Thyroid gland (tissue), 4 donors: ENCODE results near the gene MRPS26. TPM values are rescaled to one million over a fixed set of nuclear protein-coding genes. Genes with fewer than 3 reads are reported as not detected.
A peak's percentile ranks its signal among the peaks of the same experiment; 100 is the strongest.

Source experiments
- DNase-seq, 2 donors: peaks; one replicate each; pipeline ENCODE4 v3.0.0-alpha.2; 2019
- H3K27ac ChIP-seq, 3 donors: fragments of 200-600 bp; sonication (generic); 1 replicate in 2 of 3; 2 replicates in 1 of 3; pipeline ENCODE4 v1.5.1; 2016 to 2019; ENCODE audit warnings: mild to moderate bottlenecking in 1 of 3, moderate library complexity in 1 of 3
- H3K27me3 ChIP-seq: fragments of 200-600 bp; sonication (generic); one replicate; pipeline ENCODE4 v1.5.1; 2019
- H3K36me3 ChIP-seq, 2 donors: fragments of 200-600 bp; sonication (generic); one replicate each; pipeline ENCODE4 v1.5.1; 2016 to 2019
- H3K4me1 ChIP-seq, 2 donors: fragments of 200-600 bp; sonication (generic); one replicate each; pipeline ENCODE4 v1.5.1; 2017 to 2019
- H3K4me3 ChIP-seq, 3 donors: fragments of 200-600 bp; sonication (generic); replicated peaks in 1 of 3; 1 replicate in 2 of 3; 2 replicates in 1 of 3; pipeline ENCODE4 v1.5.1; 2016; ENCODE audit warnings: mild to moderate bottlenecking in 1 of 3
- H3K9me3 ChIP-seq: fragments of 200-600 bp; sonication (generic); one replicate; pipeline ENCODE4 v1.5.1; 2017
- POLR2A ChIP-seq, 2 donors: fragments of 450-650 bp; IDR thresholded peaks; one replicate each; pipeline ENCODE4 v1.6.1; 2017; ENCODE audit warnings: antibody characterized with exemption in 2 of 2, mild to moderate bottlenecking in 2 of 2, moderate library complexity in 1 of 2
- WGBS, 2 donors: methylation state at CpG; one replicate each; pipeline ENCODE4 v1.1.5; 2017; 5-methylcytosine and 5-hydroxymethylcytosine counted together
- intact Hi-C: fragments of 100-400 bp; cut with DNase I; formaldehyde crosslinking; loops from one replicate; pipeline ENCODE4 v1.15.1; 2023
- total RNA-seq, 4 donors: library from RNA; depleted of rRNA; stranded (reverse); fragments of >200 nt; gene quantifications; one replicate each; pipeline ENCODE4 v1.2.3, GENCODE V29; 2016
- TF ChIP-seq, protein P1 (sequence below), 6 experiments: fragments of 200-600 bp in 3 of 6; fragments of 450-650 bp in 3 of 6; sonication (generic) in 3 of 6; IDR thresholded peaks; one replicate each; pipeline ENCODE4 v1.5.1; 2016 to 2019; ENCODE audit warnings: antibody characterized with exemption in 6 of 6, mild to moderate bottlenecking in 2 of 6, inconsistent platforms in 1 of 6, moderate library complexity in 1 of 6

MRPS26 gene
- total RNA-seq, 4 donors from 2014 or later = 56.3 to 148 (median 86.4) TPM

DNA sequence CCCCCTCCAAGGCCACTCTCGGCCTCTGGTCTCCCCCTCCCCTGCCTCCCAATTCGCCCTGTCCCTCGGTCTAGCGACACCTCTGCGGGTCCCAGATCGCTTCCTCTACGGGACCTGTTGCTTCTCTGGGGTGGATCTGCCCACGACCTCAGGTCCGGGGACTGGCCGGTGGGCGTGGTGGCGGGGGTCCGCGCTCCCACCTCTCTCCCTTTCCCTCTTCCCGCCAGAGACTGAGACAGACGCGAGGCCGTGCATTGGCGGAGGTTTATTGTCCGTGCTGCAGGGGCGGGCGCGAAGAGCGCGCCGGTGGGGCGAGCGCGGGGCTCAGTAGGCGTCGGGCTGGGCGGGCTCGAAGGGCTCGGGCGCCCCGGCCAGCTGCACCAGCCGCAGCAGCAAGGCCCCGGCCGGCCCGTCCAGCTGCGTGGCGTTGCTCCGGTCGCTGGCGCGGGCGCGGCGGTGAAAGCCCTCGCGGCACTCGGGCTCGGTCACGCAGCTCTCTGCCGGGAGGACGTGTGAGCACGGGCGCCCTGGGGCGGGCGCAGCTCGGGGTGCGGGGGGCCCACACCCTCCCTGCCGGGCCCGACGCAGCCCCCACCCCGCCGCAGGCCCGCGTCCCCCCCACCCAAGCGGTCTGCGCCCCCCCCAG, 36.6 kb downstream of the MRPS26 start:
- Histone ChIP-seq H3K27ac (no peak overlapping the region), H3K4me1 (peaks cover 3 to 13% of the 10 kb centered on the region in 2 donors), H3K36me3 (no peaks in the 10 kb centered on the region), H3K27me3 (peaks cover 7% of the 10 kb centered on the region), H3K4me3 (peak overlapping the region in 1 of 3 donors; percentile 15), H3K9me3 (no peaks in the 10 kb centered on the region)
- intact Hi-C loops = no loop called here
- DNase-seq = no peak
- no peak for TF ChIP-seq POLR2A (IDR thresholded peaks at IDR 0.05)
- TF ChIP-seq, protein P1, sequence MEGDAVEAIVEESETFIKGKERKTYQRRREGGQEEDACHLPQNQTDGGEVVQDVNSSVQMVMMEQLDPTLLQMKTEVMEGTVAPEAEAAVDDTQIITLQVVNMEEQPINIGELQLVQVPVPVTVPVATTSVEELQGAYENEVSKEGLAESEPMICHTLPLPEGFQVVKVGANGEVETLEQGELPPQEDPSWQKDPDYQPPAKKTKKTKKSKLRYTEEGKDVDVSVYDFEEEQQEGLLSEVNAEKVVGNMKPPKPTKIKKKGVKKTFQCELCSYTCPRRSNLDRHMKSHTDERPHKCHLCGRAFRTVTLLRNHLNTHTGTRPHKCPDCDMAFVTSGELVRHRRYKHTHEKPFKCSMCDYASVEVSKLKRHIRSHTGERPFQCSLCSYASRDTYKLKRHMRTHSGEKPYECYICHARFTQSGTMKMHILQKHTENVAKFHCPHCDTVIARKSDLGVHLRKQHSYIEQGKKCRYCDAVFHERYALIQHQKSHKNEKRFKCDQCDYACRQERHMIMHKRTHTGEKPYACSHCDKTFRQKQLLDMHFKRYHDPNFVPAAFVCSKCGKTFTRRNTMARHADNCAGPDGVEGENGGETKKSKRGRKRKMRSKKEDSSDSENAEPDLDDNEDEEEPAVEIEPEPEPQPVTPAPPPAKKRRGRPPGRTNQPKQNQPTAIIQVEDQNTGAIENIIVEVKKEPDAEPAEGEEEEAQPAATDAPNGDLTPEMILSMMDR (IDR thresholded peaks at IDR 0.05) = no peak
- WGBS, 2 donors = 19 to 39% methylated on average over 7 to 14 of the region's 71 CpGs

GRCh38 chr20:3082955-3083952, 37.4 kb downstream of the MRPS26 start:
- no peak for DNase-seq
- WGBS, 2 donors = 15 to 44% methylated on average over 20 to 31 of the region's 76 CpGs
- Histone ChIP-seq H3K9me3 (no peaks in the 10 kb centered on the region), H3K27me3 (peaks cover 7% of the 10 kb centered on the region), H3K27ac (no peak overlapping the region), H3K36me3 (no peaks in the 10 kb centered on the region), H3K4me1 (peaks cover 3 to 13% of the 10 kb centered on the region in 2 donors), H3K4me3 (peak overlapping the region in 1 of 3 donors; percentile 15)
- intact Hi-C loops = no loop called here
- TF ChIP-seq POLR2A (IDR thresholded peaks at IDR 0.05) = no peak
- TF ChIP-seq, protein P1 (IDR thresholded peaks at IDR 0.05) = no peak

GRCh38 chr20:3084283-3084985, 38.6 kb downstream of the MRPS26 start, which contains the start of gene AVP:
AVP (minus strand) TSS chr20:3084724; CDS start chr20:3084674, 50 bp downstream.
- H3K4me1 ChIP-seq = peaks cover 3 to 13% of the 10 kb centered on the region in 2 donors
- H3K36me3 ChIP-seq = no peaks in the 10 kb centered on the region
- H3K27me3 ChIP-seq = peaks cover 7% of the 10 kb centered on the region
- no peaks in the 10 kb centered on the region for H3K9me3 ChIP-seq
- intact Hi-C loops = no loop called here
- WGBS, 2 donors = 86 to 87% methylated on average over 21 to 27 of the region's 28 CpGs
- no peak within 1 kb of the TSS for H3K27ac ChIP-seq
- H3K4me3 ChIP-seq = no peak within 1 kb of the TSS
- DNase-seq = no peak
- no peak for TF ChIP-seq POLR2A (IDR thresholded peaks at IDR 0.05)
- TF ChIP-seq, protein P1 (IDR thresholded peaks at IDR 0.05) = no peak

DNA sequence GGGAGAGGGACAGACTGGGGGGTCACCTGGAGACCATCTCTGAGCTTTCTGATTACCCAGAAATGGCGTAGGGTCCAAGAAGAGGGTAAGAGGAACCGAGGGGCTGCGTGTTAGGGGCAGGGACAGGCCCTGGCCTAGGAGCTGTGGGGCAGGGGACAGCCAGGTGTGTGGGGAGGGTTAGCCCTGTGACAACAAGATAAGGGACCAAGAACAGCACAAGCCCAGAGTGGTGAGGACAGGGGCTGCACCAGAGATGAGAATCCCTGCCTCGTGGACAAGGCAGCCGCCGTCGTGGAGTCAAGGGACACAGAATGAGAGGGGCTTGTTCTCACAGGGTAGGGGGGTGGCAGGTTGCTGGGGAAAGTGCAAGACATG, 39.1 kb downstream of the MRPS26 start:
- 92 to 94% methylated on average over 7 of the region's 7 CpGs for WGBS, 2 donors
- Histone ChIP-seq H3K9me3 (no peaks in the 10 kb centered on the region), H3K4me1 (peaks cover 3 to 13% of the 10 kb centered on the region in 2 donors), H3K4me3 (no peak overlapping the region), H3K27ac (no peak overlapping the region), H3K36me3 (no peaks in the 10 kb centered on the region), H3K27me3 (peaks cover 7% of the 10 kb centered on the region)
- no peak for DNase-seq
- intact Hi-C loops = no loop called here
- no peak for TF ChIP-seq POLR2A (IDR thresholded peaks at IDR 0.05)
- TF ChIP-seq, protein P1 (IDR thresholded peaks at IDR 0.05) = no peak
